Upper lobe of right lung (tissue), 1 donor: ENCODE results near the gene FBXO2. TPM values are rescaled to one million over a fixed set of nuclear protein-coding genes. Genes with fewer than 3 reads are reported as not detected.
A peak's percentile ranks its signal among the peaks of the same experiment; 100 is the strongest.

Experiments used
- ATAC-seq: fragments of 200-7000 bp; cut with Tn5 transposase; one replicate; pipeline ENCODE4 v1.9.1; 2020; ENCODE audit warnings: mild to moderate bottlenecking, moderate library complexity
- DNase-seq: peaks from one replicate; pipeline ENCODE4 v3.0.0-alpha.2; 2020
- H3K27ac ChIP-seq: fragments of 200-600 bp; one replicate; pipeline ENCODE4 v1.8.0; 2022
- H3K27me3 ChIP-seq: fragments of 200-600 bp; one replicate; pipeline ENCODE4 v1.8.0; 2022; ENCODE audit warnings: mild to moderate bottlenecking
- H3K36me3 ChIP-seq: fragments of 200-600 bp; one replicate; pipeline ENCODE4 v1.8.0; 2022
- H3K4me1 ChIP-seq: fragments of 200-600 bp; one replicate; pipeline ENCODE4 v1.8.0; 2022
- H3K4me3 ChIP-seq: fragments of 200-600 bp; one replicate; pipeline ENCODE4 v1.8.0; 2022; ENCODE audit warnings: mild to moderate bottlenecking
- H3K9me3 ChIP-seq: fragments of 200-600 bp; one replicate; pipeline ENCODE4 v1.8.0; 2022
- intact Hi-C: fragments of 100-400 bp; cut with DNase I; formaldehyde crosslinking; loops from one replicate; pipeline ENCODE4 v1.11.0; 2022
- total RNA-seq: library from RNA; stranded (reverse); fragmentation: NEBNext Ultra II Directional; extraction: Animal tissue kit (Norgen Biotek cat#: 25700); gene quantifications from one replicate; pipeline ENCODE4 v1.2.1, GENCODE V29; 2021
- TF ChIP-seq, protein P1 (sequence below): fragments of 200-600 bp; IDR thresholded peaks from one replicate; pipeline ENCODE4 v1.8.0; 2022; ENCODE audit warnings: antibody characterized with exemption
- donor health status: DM: no; HTN: yes; CAD: no; lungs with severe emphysema.

FBXO2 gene
- total RNA-seq, 1 donor from 2014 or later: 11.2 TPM

DNA sequence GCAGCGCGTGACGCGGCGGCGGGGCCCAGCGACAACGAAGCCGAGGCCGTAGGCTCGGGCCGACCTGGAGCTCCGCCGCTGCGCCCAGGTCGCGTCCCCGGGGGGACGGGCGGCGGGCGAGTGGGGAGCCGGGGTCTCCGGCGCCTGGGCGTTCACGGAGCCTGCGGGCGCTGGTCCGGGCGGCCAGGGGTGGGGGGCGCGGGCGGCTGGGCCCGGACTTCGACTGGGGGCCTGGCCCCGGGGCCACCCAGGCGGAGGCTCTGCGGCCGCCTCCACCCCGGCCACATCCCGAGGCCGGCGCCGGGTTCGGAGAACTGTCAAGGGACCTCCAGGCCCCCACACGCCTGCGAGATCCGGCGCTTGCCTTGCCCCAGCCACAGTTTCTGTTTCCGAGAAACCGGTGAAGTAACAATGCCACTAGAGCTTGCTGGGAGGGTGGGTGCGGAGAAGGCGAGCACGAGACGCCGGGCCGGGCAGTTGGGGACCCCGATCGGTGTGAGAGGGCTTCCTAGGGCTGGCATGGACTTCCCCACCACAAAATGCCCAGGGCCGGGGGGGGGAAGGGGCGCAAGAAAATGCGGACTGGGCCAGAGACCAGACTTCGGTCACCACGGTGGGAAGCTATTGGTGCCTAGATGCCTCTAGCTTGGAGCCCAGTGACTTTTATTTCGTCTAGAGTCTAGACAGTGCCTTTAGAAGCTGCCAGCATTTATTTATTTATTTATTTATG is 10.3 kb upstream of the FBXO2 start:
- no peaks in the 10 kb centered on the region for H3K9me3 ChIP-seq
- DNase-seq: peak; percentile 84
- H3K4me1 ChIP-seq: peaks cover 5% of the 10 kb centered on the region
- ATAC-seq: peak; percentile 66
- peak overlapping the region; percentile 80 for H3K27ac ChIP-seq
- intact Hi-C loops: no loop called here
- TF ChIP-seq, protein P1, sequence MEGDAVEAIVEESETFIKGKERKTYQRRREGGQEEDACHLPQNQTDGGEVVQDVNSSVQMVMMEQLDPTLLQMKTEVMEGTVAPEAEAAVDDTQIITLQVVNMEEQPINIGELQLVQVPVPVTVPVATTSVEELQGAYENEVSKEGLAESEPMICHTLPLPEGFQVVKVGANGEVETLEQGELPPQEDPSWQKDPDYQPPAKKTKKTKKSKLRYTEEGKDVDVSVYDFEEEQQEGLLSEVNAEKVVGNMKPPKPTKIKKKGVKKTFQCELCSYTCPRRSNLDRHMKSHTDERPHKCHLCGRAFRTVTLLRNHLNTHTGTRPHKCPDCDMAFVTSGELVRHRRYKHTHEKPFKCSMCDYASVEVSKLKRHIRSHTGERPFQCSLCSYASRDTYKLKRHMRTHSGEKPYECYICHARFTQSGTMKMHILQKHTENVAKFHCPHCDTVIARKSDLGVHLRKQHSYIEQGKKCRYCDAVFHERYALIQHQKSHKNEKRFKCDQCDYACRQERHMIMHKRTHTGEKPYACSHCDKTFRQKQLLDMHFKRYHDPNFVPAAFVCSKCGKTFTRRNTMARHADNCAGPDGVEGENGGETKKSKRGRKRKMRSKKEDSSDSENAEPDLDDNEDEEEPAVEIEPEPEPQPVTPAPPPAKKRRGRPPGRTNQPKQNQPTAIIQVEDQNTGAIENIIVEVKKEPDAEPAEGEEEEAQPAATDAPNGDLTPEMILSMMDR: no peak
- no peaks in the 10 kb centered on the region for H3K27me3 ChIP-seq
- peak overlapping the region; percentile 63 for H3K4me3 ChIP-seq
- peaks cover 6% of the 10 kb centered on the region for H3K36me3 ChIP-seq

- intact Hi-C loops: no loop called here
Measured at GRCh38 chr1:11661103-11661502, 6.9 kb upstream of the FBXO2 start.

GRCh38 chr1:11659748-11660147 is 5.5 kb upstream of the FBXO2 start:
- Histone ChIP-seq H3K36me3 (peaks cover 12% of the 10 kb centered on the region), H3K27ac (no peak overlapping the region), H3K4me3 (no peak overlapping the region), H3K27me3 (no peaks in the 10 kb centered on the region), H3K4me1 (peaks cover 10% of the 10 kb centered on the region), H3K9me3 (no peaks in the 10 kb centered on the region)
- TF ChIP-seq, protein P1: no peak
- ATAC-seq (no peak), DNase-seq (no peak)
- intact Hi-C loops: no loop called here

More at GRCh38 chr1:11661103-11661502, 6.9 kb upstream of the FBXO2 start:
- H3K4me3 ChIP-seq: no peak overlapping the region
- TF ChIP-seq, protein P1: no peak
- H3K27me3 ChIP-seq: no peaks in the 10 kb centered on the region
- ATAC-seq: no peak
- DNase-seq: no peak
- H3K36me3 ChIP-seq: peaks cover 12% of the 10 kb centered on the region
- no peaks in the 10 kb centered on the region for H3K9me3 ChIP-seq
- H3K27ac ChIP-seq: no peak overlapping the region
- no peaks in the 10 kb centered on the region for H3K4me1 ChIP-seq

- no peaks in the 10 kb centered on the region for H3K27me3 ChIP-seq
- ATAC-seq (no peak), DNase-seq (no peak)
- intact Hi-C loops: no loop called here
- no peak overlapping the region for H3K27ac ChIP-seq
- peaks cover 10% of the 10 kb centered on the region for H3K4me1 ChIP-seq
- no peaks in the 10 kb centered on the region for H3K9me3 ChIP-seq
- TF ChIP-seq, protein P1: no peak
- peaks cover 12% of the 10 kb centered on the region for H3K36me3 ChIP-seq
- no peak overlapping the region for H3K4me3 ChIP-seq
Measured at GRCh38 chr1:11658542-11658941, 4.3 kb upstream of the FBXO2 start.

DNA sequence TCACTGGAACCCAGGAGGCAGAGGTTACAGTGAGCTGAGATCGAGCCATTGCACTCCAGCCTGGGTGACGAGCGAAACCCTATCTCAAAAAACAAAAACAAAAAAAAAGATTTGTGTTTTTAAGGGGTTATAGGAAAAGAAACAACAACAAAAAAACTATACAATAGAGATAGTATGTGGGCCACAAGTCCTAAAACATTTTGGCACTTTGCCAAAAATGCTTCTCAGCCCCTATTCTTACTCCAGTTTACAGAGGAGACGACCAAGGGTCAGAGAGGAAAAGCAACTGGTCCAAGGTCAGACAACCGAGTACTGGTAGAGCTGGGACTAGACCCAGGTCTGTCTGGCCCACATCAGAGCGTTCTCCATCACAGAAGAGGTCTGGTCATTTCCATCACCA is 3.4 kb upstream of the FBXO2 start:
- DNase-seq (no peak), ATAC-seq (no peak)
- H3K36me3 ChIP-seq: peaks cover 12% of the 10 kb centered on the region
- no peaks in the 10 kb centered on the region for H3K27me3 ChIP-seq
- intact Hi-C loops: no loop called here
- no peaks in the 10 kb centered on the region for H3K9me3 ChIP-seq
- H3K4me1 ChIP-seq: peaks cover 10% of the 10 kb centered on the region
- no peak overlapping the region for H3K27ac ChIP-seq
- TF ChIP-seq, protein P1: no peak
- no peak overlapping the region for H3K4me3 ChIP-seq
